ENCODE results near the gene GJB3. TPM values are rescaled to one million over a fixed set of nuclear protein-coding genes. Genes with fewer than 3 reads are reported as not detected.
A peak's percentile ranks its signal among the peaks of the same experiment; 100 is the strongest.

Gene GJB3
- total and polyA plus RNA-seq, 8 donors: 0.09 to 0.72 (median 0.15) TPM; not detected in 1

DNA sequence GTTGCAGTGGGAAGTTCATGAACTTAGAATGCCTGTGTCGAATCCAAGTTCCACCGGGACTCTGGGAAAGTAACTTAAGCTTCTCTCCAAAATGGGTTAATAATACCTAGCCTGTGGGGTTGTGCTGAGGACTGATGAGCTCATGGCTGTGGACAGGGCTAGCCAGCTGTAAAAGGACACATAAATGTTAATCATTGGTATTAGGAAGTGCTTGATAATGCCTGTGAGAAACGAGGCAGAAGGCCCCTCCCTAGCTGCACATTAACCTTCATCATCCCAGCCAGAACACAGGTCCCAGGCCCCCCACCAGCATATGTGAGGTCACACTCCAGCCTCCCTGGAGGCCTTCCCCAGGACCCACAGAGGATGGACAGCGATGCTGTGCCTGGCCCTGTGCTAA lies 22.3 kb upstream of the GJB3 start:
- 49 to 50% methylated on average over 4 of the region's 4 CpGs for WGBS, 2 donors
- TF ChIP-seq, protein P1, sequence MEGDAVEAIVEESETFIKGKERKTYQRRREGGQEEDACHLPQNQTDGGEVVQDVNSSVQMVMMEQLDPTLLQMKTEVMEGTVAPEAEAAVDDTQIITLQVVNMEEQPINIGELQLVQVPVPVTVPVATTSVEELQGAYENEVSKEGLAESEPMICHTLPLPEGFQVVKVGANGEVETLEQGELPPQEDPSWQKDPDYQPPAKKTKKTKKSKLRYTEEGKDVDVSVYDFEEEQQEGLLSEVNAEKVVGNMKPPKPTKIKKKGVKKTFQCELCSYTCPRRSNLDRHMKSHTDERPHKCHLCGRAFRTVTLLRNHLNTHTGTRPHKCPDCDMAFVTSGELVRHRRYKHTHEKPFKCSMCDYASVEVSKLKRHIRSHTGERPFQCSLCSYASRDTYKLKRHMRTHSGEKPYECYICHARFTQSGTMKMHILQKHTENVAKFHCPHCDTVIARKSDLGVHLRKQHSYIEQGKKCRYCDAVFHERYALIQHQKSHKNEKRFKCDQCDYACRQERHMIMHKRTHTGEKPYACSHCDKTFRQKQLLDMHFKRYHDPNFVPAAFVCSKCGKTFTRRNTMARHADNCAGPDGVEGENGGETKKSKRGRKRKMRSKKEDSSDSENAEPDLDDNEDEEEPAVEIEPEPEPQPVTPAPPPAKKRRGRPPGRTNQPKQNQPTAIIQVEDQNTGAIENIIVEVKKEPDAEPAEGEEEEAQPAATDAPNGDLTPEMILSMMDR (IDR thresholded peaks at IDR 0.05): no peak
- FAIRE-seq: no peak
- Histone ChIP-seq H3K9me3 (no peaks in the 10 kb centered on the region), H3K4me3 (no peak overlapping the region), H3K27ac (no peak overlapping the region), H3K27me3 (no peaks in the 10 kb centered on the region), H3K4me1 (no peaks in the 10 kb centered on the region), H3K36me3 (no peaks in the 10 kb centered on the region)
- no peak for ATAC-seq
- DNase-seq: no peak
- intact Hi-C loops (cut with DNase I): no loop called here

DNA sequence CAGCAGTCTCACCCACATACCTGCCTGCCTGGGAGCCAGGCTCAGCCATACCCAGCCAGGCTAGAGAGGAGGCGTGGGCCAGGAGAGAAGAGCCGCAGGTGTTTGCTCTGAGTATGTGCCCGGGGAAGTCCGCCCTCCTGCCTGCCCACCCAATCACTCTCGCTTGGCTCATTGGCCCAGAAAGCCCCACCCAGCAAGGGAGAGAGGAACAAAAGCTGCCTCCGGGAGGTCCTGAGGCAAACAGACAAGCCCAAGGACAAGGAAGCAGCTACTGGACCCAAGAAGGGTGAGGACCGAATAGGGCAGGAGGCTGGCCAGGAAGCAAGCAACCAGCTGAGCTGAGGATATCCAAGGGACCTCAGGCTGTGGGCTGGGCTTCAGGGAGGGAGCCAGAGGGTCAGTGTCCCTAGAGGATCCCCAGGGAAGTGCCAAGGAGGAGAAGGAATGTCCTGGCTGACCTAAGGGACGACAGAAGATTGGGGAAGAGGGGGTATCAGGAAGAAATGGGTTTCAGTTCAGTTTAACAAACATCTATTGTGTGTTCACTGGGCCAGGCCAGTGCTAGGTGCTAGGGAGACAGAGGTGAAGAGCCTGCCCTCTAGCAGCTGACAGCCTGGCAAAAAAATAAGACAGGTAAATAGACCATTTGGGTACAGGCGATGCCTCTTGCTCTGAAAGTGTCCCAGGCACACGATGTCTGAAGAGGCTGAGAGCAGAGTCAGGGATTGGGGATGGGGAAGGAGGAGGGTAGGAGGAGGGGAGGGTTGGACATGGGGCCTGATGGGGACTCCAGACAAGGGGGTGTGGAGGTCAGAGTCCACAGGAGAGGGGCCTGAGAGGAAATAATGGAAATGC lies 21.3 kb upstream of the GJB3 start, which contains the start of gene GJB4:
GJB4 (plus strand) TSS at position 238 of the 855 bp plus-strand sequence. CDS start 1,515 bp downstream, outside the sequence.
- peak in 1 of 4 donors; percentile 51 for ATAC-seq
- no peak within 1 kb of the TSS for H3K4me3 ChIP-seq

DNA sequence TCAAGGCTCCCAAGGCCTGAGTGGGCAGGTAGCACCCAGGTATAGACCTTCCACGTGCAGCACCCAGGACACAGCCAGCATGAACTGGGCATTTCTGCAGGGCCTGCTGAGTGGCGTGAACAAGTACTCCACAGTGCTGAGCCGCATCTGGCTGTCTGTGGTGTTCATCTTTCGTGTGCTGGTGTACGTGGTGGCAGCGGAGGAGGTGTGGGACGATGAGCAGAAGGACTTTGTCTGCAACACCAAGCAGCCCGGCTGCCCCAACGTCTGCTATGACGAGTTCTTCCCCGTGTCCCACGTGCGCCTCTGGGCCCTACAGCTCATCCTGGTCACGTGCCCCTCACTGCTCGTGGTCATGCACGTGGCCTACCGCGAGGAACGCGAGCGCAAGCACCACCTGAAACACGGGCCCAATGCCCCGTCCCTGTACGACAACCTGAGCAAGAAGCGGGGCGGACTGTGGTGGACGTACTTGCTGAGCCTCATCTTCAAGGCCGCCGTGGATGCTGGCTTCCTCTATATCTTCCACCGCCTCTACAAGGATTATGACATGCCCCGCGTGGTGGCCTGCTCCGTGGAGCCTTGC lies 19.7 kb upstream of the GJB3 start:
- 90 to 92% methylated on average over 33 of the region's 33 CpGs for WGBS, 2 donors
- Histone ChIP-seq H3K36me3 (no peaks in the 10 kb centered on the region), H3K9me3 (no peaks in the 10 kb centered on the region), H3K27me3 (no peaks in the 10 kb centered on the region), H3K4me3 (no peak overlapping the region), H3K27ac (no peak overlapping the region), H3K4me1 (no peaks in the 10 kb centered on the region)
- no peak for FAIRE-seq
- no peak for DNase-seq
- intact Hi-C loops (cut with DNase I): no loop called here
- ATAC-seq: no peak
- TF ChIP-seq, protein P1 (IDR thresholded peaks at IDR 0.05): no peak

More for the DNA sequence above, 21.3 kb upstream of the GJB3 start, which contains the start of gene GJB4:
- H3K9me3 ChIP-seq: no peaks in the 10 kb centered on the region
- DNase-seq (no peak), FAIRE-seq (no peak)
- 58 to 72% methylated on average over 10 of the region's 10 CpGs for WGBS, 2 donors
- intact Hi-C loops (cut with DNase I): no loop called here
- TF ChIP-seq, protein P1 (IDR thresholded peaks at IDR 0.05): no peak
- no peaks in the 10 kb centered on the region for H3K27me3 ChIP-seq
- H3K36me3 ChIP-seq: no peaks in the 10 kb centered on the region
- H3K27ac ChIP-seq: no peak within 1 kb of the TSS
- no peaks in the 10 kb centered on the region for H3K4me1 ChIP-seq

DNA sequence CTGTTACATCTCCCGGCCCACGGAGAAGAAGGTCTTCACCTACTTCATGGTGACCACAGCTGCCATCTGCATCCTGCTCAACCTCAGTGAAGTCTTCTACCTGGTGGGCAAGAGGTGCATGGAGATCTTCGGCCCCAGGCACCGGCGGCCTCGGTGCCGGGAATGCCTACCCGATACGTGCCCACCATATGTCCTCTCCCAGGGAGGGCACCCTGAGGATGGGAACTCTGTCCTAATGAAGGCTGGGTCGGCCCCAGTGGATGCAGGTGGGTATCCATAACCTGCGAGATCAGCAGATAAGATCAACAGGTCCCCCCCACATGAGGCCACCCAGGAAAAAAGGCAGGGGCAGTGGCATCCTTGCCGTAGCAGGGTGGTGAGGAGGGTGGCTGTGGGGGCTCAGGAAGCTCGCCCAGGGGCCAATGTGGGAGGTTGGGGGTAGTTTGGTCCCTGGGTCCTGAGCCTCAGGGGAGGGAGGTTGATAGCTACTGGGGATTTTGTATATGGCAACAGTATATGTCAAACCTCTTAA lies 19.2 kb upstream of the GJB3 start:
- no peak for ATAC-seq
- Histone ChIP-seq H3K36me3 (no peaks in the 10 kb centered on the region), H3K9me3 (no peaks in the 10 kb centered on the region), H3K4me3 (no peak overlapping the region), H3K4me1 (no peaks in the 10 kb centered on the region), H3K27me3 (no peaks in the 10 kb centered on the region), H3K27ac (no peak overlapping the region)
- DNase-seq: no peak
- intact Hi-C loops (cut with DNase I): no loop called here
- no peak for FAIRE-seq
- 87 to 93% methylated on average over 13 of the region's 13 CpGs for WGBS, 2 donors
- TF ChIP-seq, protein P1 (IDR thresholded peaks at IDR 0.05): no peak
